ENCODE data around the gene GTPBP2. TPM values are rescaled to one million over a fixed set of nuclear protein-coding genes. Genes with fewer than 3 reads are reported as not detected.

Gene GTPBP2
- total and polyA plus RNA-seq, 2 of the 8 experiments (the other 6 are each of a cell fraction or from before 2014, with no cell fraction given) = 58.3 to 86.1 TPM

DNA sequence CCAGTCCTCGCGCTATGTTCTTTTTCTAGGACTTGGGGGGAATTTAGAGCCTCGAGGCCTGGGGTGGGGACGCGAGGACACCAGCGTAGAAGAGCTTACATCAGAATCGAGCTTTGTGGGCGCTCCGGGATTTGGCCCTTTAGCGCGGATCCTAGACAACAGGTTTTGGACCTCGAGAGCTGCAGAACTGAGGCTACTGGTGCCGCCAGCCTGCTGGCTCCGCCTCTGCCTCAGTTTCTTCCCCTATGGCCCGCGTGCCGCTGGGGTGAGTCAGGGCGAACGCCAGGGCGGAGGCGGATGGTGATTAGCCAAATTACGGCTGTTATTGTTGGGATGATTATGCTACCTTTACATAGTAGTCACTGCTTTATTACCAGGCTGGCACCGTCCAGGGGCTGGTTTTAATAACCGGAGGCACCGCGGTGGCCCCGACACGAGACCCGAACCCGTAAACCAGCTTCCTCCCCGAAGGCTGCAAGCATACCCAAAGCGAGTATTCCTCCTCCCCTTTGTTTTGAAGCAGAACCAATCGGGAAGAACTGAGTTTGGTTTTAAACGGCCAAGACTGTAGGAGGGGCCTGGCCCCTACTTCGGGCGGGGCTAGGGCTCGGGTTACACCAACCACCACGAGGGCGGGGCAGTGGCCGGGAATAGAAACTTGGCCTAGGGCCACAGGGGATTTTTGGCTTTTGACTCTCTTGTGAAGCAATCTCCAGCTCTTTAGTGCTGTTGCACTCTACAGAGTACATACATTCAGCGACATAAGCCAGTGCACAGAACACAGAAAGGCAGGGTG lies 639 bp upstream of the GTPBP2 start:
- H3K79me1 ChIP-seq (ENCODE audit: low read depth, low read length) = peaks cover 8% of the 10 kb centered on the region
- H4K5ac ChIP-seq (ENCODE audit: insufficient read length, low read depth, low read length) = peak overlapping the region; percentile 95
- no peak overlapping the region; the same call in 1 of the 2 replicates for H2BK20ac ChIP-seq (ENCODE audit: low read length)
- DNase-seq (ENCODE audit: low read depth in 1 of 2, low spot score in 2 of 2) (peak; percentile 90 to 91), FAIRE-seq (peak; percentile 78)
- peak overlapping the region; percentile 99 for H2BK120ac ChIP-seq (replicated peaks; ENCODE audit: low read depth, low read length)
- peaks cover 9% of the 10 kb centered on the region for H3K23me2 ChIP-seq (ENCODE audit: low read depth, low read length)
- H3K14ac ChIP-seq (ENCODE audit: insufficient read length) = peak overlapping the region; percentile 6
- CTCF ChIA-PET (ENCODE audit: partially characterized antibody) = interaction anchor here (0.6 to 2.1 kb wide), 5 partner anchors 19 to 321 kb away, joined by 3 to 5 read pairs (median 3); no protein-coding TSS in a partner anchor
- H3K4me2 ChIP-seq (ENCODE audit: insufficient read depth in 1 of 2, low read depth in 2 of 2, low read length in 2 of 2) = peak overlapping the region; percentile 61 to 76
- peak overlapping the region; percentile 90 for H3K27ac ChIP-seq (ENCODE audit: low read depth, low read length)
- POLR2A ChIA-PET (ENCODE audit: partially characterized antibody) = interaction anchor here (0.6 to 4.7 kb wide), 42 partner anchors 11 to 627 kb away, joined by 3 to 79 read pairs (median 5); partner anchors contain the start of genes HSP90AB1, LRRC73, MRPS18A and POLH
- 2% methylated on average over 41 of the region's 41 CpGs; no CpG with 5 or more reads in 1 of the 2 experiments for WGBS, 2 experiments (ENCODE audit: extremely low coverage in 1 of 2, insufficient coverage in 1 of 2, insufficient read length in 1 of 2, insufficient replicate concordance in 2 of 2, low coverage in 1 of 2, low lambda C conversion rate in 2 of 2, missing lambda C conversion rate in 1 of 2)
- peak overlapping the region; percentile 95 for H4K91ac ChIP-seq (replicated peaks; ENCODE audit: insufficient read length, low read length)
- peak overlapping the region; percentile 87 for H2AFZ ChIP-seq (ENCODE audit: low read length)
- peak overlapping the region; percentile 45 for H2AK5ac ChIP-seq (ENCODE audit: low read depth, low read length)
- H3K36me3 ChIP-seq (ENCODE audit: control insufficient read depth in 2 of 4, insufficient read depth in 4 of 4, low read length in 3 of 4) = peaks cover 8 to 20% (median 14%) of the 10 kb centered on the region in 4 experiments; a peak in 7 of 8 replicates
- peak overlapping the region; percentile 98 for H2BK12ac ChIP-seq (ENCODE audit: low read depth, low read length)
- H3K9ac ChIP-seq (replicated peaks in 1 of 4; ENCODE audit: extremely low read depth in 1 of 4, low read depth in 3 of 4, low read length in 3 of 4) = peak overlapping the region; percentile 82 to 90 (median 88)
- peaks cover 0 to 6% of the 10 kb centered on the region in 2 experiments for H4K20me1 ChIP-seq (replicated peaks in 1 of 2; ENCODE audit: control insufficient read depth in 1 of 2, insufficient read depth in 2 of 2, low read length in 2 of 2)
- H3K4ac ChIP-seq (replicated peaks; ENCODE audit: insufficient read length, low read depth, low read length) = peak overlapping the region; percentile 100
- H3K79me2 ChIP-seq (ENCODE audit: control insufficient read depth in 1 of 2, insufficient read depth in 2 of 2, low read length in 2 of 2) = peaks cover 0 to 18% of the 10 kb centered on the region in 2 experiments; a peak in 2 of 4 replicates
- H3K18ac ChIP-seq (ENCODE audit: extremely low read depth, low read length) = peak overlapping the region; percentile 98
- no peak overlapping the region for H3K23ac ChIP-seq (ENCODE audit: insufficient read length)
- H4K8ac ChIP-seq (ENCODE audit: extremely low read depth, insufficient read depth, low read length) = peak overlapping the region; percentile 95
- peak overlapping the region; percentile 98 for H2BK5ac ChIP-seq (ENCODE audit: low read depth, low read length)
- H3K4me3 ChIP-seq (ENCODE audit: extremely low read depth in 1 of 4, insufficient read depth in 2 of 4, low read depth in 3 of 4, low read length in 4 of 4) = peak overlapping the region; percentile 59 to 89 (median 68)
- no peaks in the 10 kb centered on the region for H3K27me3 ChIP-seq (replicated peaks in 1 of 4; ENCODE audit: control insufficient read depth in 3 of 4, extremely low read depth in 1 of 4, insufficient read depth in 3 of 4, low read length in 3 of 4)
- peak overlapping the region; percentile 98 for H2BK15ac ChIP-seq (ENCODE audit: low read length)
- H3K56ac ChIP-seq (replicated peaks; ENCODE audit: insufficient read length, low read depth, low read length) = peak overlapping the region; percentile 93
- no peaks in the 10 kb centered on the region for H3K9me3 ChIP-seq (ENCODE audit: insufficient read depth in 2 of 2, low read depth in 1 of 2, low read length in 1 of 2)
- peaks cover 0 to 4% (median 0%) of the 10 kb centered on the region in 4 experiments; a peak in 3 of 7 replicates for H3K4me1 ChIP-seq (replicated peaks in 1 of 4; ENCODE audit: control insufficient read depth in 3 of 4, insufficient read depth in 4 of 4, low read length in 3 of 4)
- 0 out of 4 replicates have a peak, but pooled peaks of 1 of the 2 experiments have one; percentile 10 for TF ChIP-seq SIN3A (conservative IDR thresholded peaks at IDR 0.05 in 1 of 2, IDR thresholded peaks at IDR 0.05 in 1 of 2; ENCODE audit: low read depth in 1 of 2, low read length in 2 of 2)
- TF ChIP-seq YY1 (IDR thresholded peaks at IDR 0.05; ENCODE audit: low read depth, low read length) = no peak
- no peak for TF ChIP-seq CBX8 (IDR thresholded peaks at IDR 0.05; ENCODE audit: borderline replicate concordance, low read depth, low read length)
- TF ChIP-seq NRF1 (IDR thresholded peaks at IDR 0.05; ENCODE audit: low read depth, low read length) = no peak
- 0 out of 2 replicates have a peak, but pooled peaks have one; percentile 4 for TF ChIP-seq MAFK (IDR thresholded peaks at IDR 0.05; ENCODE audit: low read depth, low read length)
- no peak for TF ChIP-seq POU5F1 (IDR thresholded peaks at IDR 0.05; ENCODE audit: low read depth, low read length)
- TF ChIP-seq, protein P1, sequence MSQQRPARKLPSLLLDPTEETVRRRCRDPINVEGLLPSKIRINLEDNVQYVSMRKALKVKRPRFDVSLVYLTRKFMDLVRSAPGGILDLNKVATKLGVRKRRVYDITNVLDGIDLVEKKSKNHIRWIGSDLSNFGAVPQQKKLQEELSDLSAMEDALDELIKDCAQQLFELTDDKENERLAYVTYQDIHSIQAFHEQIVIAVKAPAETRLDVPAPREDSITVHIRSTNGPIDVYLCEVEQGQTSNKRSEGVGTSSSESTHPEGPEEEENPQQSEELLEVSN (IDR thresholded peaks at IDR 0.05) = peak; percentile 94
- TF ChIP-seq POLR2A (IDR thresholded peaks at IDR 0.05; ENCODE audit: control extremely low read depth in 1 of 2, low read depth in 2 of 2, low read length in 2 of 2) = peak; percentile 64 to 95
- peak; percentile 93 for TF ChIP-seq ASH2L (IDR thresholded peaks at IDR 0.05; ENCODE audit: low read length)
- TF ChIP-seq KDM5A (IDR thresholded peaks at IDR 0.05; ENCODE audit: low read length) = no peak
- TF ChIP-seq CEBPB (IDR thresholded peaks at IDR 0.05; ENCODE audit: low read depth, low read length) = peak; percentile 64
